ENCODE results near the gene CYB561D2. TPM values are rescaled to one million over a fixed set of nuclear protein-coding genes. Genes with fewer than 3 reads are reported as not detected.

CYB561D2 gene
- total and polyA plus RNA-seq, 2 of the 13 experiments (the other 11 are each of a cell fraction or from before 2014, with no cell fraction given) = 11.1 to 17.2 TPM

GRCh38 chr3:50354186-50354764, 3.6 kb downstream of the CYB561D2 start (continued):
- no peak for TF ChIP-seq ZNF646 (CRISPR knock-in tag; IDR thresholded peaks at IDR 0.05)

GRCh38 chr3:50354850-50355249, 4.2 kb downstream of the CYB561D2 start:
- H3K4me2 ChIP-seq (ENCODE audit: low read depth, low read length) = no peak overlapping the region
- H3K4me1 ChIP-seq (ENCODE audit: insufficient read depth, low read length) = peaks cover 53% of the 10 kb centered on the region
- H3K9ac ChIP-seq (ENCODE audit: insufficient read depth, low read depth, low read length) = no peak overlapping the region
- WGBS (ENCODE audit: low lambda C conversion rate) = 100% methylated on average over 2 of the region's 7 CpGs
- H3K9me3 ChIP-seq (ENCODE audit: low read length) = no peaks in the 10 kb centered on the region
- ATAC-seq (no peak), DNase-seq (ENCODE audit: low spot score) (no peak), FAIRE-seq (no peak)
- peaks cover 10 to 31% of the 10 kb centered on the region in 2 experiments; a peak in 4 of 5 replicates for H3K36me3 ChIP-seq (replicated peaks in 1 of 2; ENCODE audit: control insufficient read depth in 1 of 2, insufficient read depth in 2 of 2, low read length in 2 of 2)
- in situ Hi-C loops (cut with HindIII; ENCODE audit: extremely low pct_ligation_motif_present, low pct_unique_long_range_greater_than_20kb) = no loop called here
- POLR2A ChIA-PET = no interaction called here
- H3K4me3 ChIP-seq (replicated peaks in 1 of 3; ENCODE audit: insufficient read depth in 1 of 3, low read depth in 2 of 3, low read length in 3 of 3) = no peak overlapping the region
- no TSS peak for BruUV-seq (replicated peaks)
- H4K20me1 ChIP-seq (ENCODE audit: insufficient read depth, low read length) = peaks cover 25% of the 10 kb centered on the region
- intact Hi-C loops (cut with micrococcal nuclease; ENCODE audit: unreplicated experiment) = no loop called here
- H3K79me2 ChIP-seq (ENCODE audit: insufficient read depth, low read length) = peaks cover 44% of the 10 kb centered on the region
- no peaks in the 10 kb centered on the region for H3K27me3 ChIP-seq (ENCODE audit: control insufficient read depth in 1 of 2, insufficient read depth in 2 of 2, low read length in 2 of 2)
- no peak for TF ChIP-seq ZNF337 (CRISPR knock-in tag; IDR thresholded peaks at IDR 0.05; ENCODE audit: borderline replicate concordance, low read depth)
- TF ChIP-seq AGO2 (optimal IDR thresholded peaks at IDR 0.05; ENCODE audit: low read depth, low read length) = peak; percentile 68
- H2AFZ ChIP-seq (ENCODE audit: low read length) = no peak overlapping the region
- H3K27ac ChIP-seq (ENCODE audit: extremely low read length, insufficient read depth, low read length) = no peak overlapping the region
- CTCF ChIA-PET (ENCODE audit: low intra/inter-chr PET ratio, low total read pairs) = no interaction called here
